GM23248 (cell line): Measurements from ENCODE around the gene DNAJC12.

Experiments used
- EZH2 ChIP-seq: fragments of 200-600 bp; sonication (generic); IDR thresholded peaks from 2 replicates; pipeline ENCODE4 v1.6.1; 2018; ENCODE audit warnings: antibody characterized with exemption, mild to moderate bottlenecking; ENCODE audit not compliant: insufficient read depth, poor library complexity, severe bottlenecking
- EZH2phosphoT487 ChIP-seq: fragments of 200-600 bp; sonication (generic); IDR thresholded peaks from 2 replicates; pipeline ENCODE4 v1.6.1; 2018; ENCODE audit warnings: antibody characterized with exemption, moderate library complexity, mild to moderate bottlenecking, low read depth; ENCODE audit not compliant: insufficient read depth

DNA sequence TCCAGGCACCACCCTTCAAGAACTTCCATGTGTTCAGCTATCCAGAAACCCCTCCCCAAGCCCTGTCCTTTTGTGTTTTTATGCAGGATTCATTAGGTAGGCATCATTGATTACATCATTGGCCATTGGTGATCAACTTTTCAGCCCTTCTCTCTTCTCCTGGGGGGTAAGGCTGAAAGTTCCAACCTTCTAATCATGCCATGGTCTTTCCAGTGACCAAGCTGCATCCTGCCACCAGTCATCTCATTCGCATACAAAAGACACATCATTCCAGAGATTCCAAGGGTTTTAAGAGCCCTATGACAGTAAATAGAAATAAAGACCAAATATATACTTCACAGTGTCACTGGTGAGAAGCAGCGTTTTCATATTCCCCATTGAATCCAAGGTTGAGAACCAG lies 48.2 kb downstream of the DNAJC12 start:
- TF ChIP-seq EZH2, result no peak
- no peak for TF ChIP-seq EZH2phosphoT487
